Measurements from ENCODE around the gene PLAAT4.
"Not testable (repeated sequence)": the region's sequence is repeated elsewhere in the genome, so short reads cannot be mapped to it uniquely, and the experiment has no call there.

PLAAT4 gene

GRCh38 chr11:63543711-63544110 lies 7.1 kb downstream of the PLAAT4 start:
- no peak for DNase-seq (ENCODE audit: low spot score)

DNA sequence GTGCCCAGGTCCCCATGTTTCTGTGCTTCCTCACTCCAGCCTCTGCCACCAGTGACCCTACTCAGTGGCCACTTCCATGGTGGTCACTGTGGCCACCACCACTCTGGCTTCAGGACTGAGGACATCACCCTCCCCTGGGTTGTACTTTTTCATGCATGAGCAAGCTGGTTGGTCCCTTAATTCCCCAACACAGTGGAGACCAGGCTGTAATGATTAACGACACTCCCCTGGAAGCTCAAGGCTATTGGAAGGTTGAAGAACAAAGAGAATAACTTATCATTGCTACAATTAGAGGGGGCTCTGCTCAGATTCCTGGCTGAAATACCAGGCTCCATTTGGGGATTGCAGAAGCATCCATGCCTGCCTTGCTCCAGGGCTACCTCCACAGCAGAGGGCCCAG lies 10.5 kb downstream of the PLAAT4 start:
- no peak for DNase-seq (ENCODE audit: low spot score)

DNA sequence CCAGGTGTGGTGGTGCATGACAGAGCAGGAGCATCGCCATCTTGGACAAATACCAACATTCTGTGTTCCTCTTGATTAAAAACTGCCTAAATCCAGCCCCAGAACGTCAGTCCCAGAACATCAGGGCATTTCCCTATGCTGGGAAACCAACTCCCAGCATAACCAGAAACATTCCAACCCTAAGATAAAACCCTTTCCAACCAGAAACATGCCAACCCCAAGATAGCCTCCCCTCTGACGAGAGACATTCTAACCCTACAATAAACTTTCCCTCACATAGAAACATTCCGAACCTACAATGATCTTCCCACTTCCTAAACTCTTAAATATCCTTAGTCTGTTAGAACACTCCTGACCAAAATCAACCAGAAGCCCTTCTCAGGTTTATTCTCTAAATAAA lies 11.6 kb downstream of the PLAAT4 start:
- no peak for DNase-seq (ENCODE audit: low spot score)

DNA sequence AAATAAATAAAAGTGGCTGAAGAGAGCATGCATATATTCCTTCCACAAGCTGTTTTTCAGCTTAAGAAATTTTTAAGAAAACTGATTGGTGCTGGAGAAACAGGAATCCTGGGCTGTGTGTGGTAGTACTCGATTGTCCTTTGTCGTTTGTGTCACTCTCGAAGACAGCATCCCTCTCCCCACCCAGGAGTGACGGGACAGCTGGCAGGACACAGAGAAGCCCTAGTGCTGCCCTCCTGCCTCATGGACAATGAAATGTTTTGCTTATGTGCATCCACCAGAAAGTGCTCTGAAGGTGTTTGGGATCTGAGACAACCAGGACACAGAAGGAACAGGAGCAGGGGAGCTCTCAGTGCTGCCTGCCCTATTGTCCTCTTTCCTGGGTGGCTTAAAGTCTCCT lies 12.8 kb downstream of the PLAAT4 start:
- peak; percentile 77 for DNase-seq (ENCODE audit: low spot score)

DNA sequence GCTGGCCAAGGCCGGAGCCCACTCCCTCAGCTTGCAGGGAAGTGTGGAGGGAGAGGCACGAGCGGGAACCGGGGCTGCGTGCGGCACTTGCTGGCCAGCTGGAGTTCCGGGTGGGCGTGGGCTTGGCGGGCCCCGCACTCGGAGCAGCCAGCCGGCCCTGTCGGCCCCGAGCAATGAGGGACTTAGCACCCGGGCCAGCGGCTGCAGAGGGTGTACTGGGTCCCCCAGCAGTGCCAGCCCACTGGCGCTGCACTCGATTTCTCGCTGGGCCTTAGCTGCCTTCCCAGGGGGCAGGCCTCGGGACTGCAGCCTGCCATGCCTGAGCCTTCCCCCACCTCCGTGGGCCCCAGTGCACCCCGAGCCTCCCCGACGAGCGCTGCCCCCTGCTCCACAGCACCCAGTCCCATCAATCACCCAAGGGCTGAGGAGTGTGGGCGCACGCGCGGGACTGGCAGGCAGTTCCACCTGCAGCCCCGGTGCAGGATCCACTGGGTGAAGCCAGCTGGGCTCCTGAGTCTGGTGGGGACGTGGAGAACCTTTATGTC lies 13.6 kb downstream of the PLAAT4 start:
- DNase-seq (ENCODE audit: low spot score), result not testable (repeated sequence)

- DNase-seq (ENCODE audit: low spot score), result no peak
Observed at GRCh38 chr11:63551091-63551888, 14.7 kb downstream of the PLAAT4 start.

GRCh38 chr11:63551889-63552266 lies 15.3 kb downstream of the PLAAT4 start:
- DNase-seq (ENCODE audit: low spot score), result no peak

DNA sequence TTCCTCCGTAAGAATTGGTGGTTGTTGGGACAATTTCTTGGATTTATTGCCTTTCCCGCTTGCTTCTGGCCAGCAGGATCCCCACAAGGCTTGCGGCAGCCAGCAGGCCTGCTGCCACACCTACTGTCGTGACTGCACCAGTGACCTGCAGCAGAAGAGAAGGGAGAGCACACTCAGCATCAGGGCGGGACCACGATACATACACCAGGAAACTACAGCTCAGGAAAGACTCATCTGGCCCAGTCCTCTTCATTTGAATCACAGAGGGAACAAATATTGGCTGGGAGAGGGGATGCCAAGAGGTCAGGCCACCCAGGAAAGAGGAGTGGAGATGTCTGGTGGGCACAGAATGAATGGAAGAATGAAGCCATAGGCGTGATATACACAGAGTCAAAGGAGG lies 16.3 kb downstream of the PLAAT4 start:
- DNase-seq (ENCODE audit: low spot score), result no peak

DNA sequence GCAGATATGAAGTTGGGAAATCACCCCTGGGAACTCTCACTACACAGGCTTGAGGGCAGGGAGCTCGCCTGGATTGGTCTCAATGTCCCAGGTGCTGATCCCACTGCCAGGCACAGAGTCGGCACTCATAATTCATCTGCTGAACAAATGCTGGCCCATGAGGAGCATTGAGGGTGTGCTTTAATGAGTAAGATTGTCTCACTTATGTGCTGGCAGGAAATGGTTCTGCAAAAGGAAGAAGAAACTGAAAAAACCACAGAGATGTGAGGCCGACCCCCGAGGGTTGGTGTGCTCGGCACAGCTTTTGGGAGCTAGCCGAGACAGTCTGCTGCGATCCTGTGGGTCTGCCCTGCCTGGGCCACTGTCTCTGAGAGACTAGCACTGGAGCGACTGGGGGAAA lies 17.2 kb downstream of the PLAAT4 start:
- no peak for DNase-seq (ENCODE audit: low spot score)

GRCh38 chr11:63554877-63555223 lies 18.2 kb downstream of the PLAAT4 start:
- DNase-seq (ENCODE audit: low spot score), result no peak

- DNase-seq (ENCODE audit: low spot score), result no peak
Observed at GRCh38 chr11:63556404-63557013, 19.9 kb downstream of the PLAAT4 start.

DNA sequence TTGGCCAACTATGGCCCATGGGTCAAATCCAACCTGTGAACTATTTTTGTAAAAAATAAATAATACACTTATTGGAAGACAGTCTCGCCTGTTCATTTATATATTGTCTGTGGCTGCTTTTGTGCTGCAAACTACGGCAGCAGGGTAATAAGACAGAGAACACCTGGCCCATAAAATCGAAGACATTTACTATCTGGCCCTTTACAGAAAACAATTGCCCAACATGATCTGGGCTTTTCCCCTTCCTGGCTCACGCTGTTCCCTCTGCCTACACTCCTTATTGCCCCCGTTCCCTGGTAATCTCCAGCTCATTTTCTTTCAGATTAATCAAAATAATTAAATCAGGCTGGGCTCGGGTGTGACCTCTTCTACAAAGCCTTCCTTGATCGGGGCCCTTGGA lies 21.0 kb downstream of the PLAAT4 start:
- no peak for DNase-seq (ENCODE audit: low spot score)

GRCh38 chr11:63558459-63559157 lies 22.0 kb downstream of the PLAAT4 start:
- no peak for DNase-seq (ENCODE audit: low spot score)

GRCh38 chr11:63560506-63561180 lies 24.0 kb downstream of the PLAAT4 start:
- DNase-seq (ENCODE audit: low spot score), result no peak

GRCh38 chr11:63563201-63564055 lies 26.8 kb downstream of the PLAAT4 start, which contains the start of gene PLAAT2:
Gene PLAAT2 (minus strand): TSS chr11:63563379. CDS start chr11:63563324, 55 bp downstream.
- DNase-seq (ENCODE audit: low spot score), result no peak

GRCh38 chr11:63564056-63564774 lies 27.6 kb downstream of the PLAAT4 start:
- DNase-seq (ENCODE audit: low spot score), result peak; percentile 75

DNA sequence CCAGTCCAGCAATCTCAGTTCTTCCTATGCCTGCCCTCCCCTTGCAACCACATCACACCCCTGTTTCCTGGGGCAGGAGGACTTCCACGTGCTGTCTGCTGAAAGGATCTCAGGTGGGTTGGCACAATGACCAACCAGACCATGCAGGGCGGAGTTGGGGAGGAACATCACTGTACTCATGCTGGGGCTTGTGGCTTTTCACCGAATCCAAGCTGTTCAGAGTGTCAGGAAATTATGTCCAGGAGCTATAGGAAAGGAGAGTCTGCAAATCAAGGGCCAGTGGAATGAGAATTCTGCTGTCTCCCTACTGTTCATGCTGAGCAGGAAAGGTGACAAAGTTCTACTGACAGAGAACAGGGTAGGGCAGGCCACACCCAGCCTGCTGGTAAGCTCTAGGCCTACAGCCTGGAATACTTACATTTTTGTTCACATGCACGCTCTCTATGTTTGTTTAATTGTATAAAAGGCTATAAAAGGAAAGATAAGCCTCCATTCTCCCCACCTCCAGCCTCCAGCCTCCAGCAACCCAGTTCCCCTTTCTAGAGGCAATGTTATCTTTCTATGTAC lies 28.3 kb downstream of the PLAAT4 start:
- DNase-seq (ENCODE audit: low spot score), result no peak

DNA sequence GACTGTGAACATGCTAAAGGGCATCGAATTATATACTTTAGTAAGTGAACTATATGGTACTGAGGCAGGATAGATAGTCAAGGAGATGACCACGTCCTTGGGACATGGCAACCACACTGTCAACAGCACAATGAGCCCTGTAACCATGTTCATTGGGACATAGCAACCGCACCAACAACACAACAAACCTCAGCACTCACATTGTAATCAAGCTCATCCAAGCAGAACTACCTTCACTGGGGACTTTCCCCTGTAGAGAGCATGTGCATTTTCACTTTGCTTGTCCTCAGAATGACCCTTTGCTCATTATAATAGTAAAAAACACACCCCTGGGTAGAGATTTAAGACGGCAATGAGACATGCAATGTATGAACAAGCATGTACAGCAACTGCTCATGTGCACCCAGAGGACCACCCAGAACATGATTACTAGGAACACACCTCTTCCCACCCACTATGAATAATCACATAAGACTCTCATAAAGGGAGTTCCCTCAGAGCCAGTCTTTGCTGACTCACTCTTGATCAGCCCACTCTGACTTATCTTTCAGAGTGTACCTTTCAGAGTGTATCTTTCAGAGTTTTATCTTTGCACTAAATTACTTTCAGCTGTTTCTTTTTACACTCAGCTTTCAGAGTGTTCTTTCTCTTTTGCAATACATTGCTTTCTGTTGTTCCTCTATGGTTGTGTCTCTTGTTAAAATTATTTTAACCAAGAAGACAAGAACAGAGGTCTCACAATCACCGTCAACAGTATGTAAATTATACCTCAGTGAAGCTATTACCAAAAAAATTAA lies 30.6 kb downstream of the PLAAT4 start:
- DNase-seq (ENCODE audit: low spot score), result no peak

- DNase-seq (ENCODE audit: low spot score), result no peak
Observed at GRCh38 chr11:63569570-63569969, 33.0 kb downstream of the PLAAT4 start.

Measured in globus pallidus (tissue), 1 donor.